Activated T-cell treated with anti-CD3 and anti-CD28 coated beads, Interleukin-2, amount 50 U/mL, for 48 hours (primary cell): Measurements from ENCODE around the gene ST6GALNAC3.

Experiments used
- DNase-seq, 2 experiments: peaks; one replicate each; pipeline ENCODE4 v3.0.0-alpha.2; 2020

Gene ST6GALNAC3

GRCh38 chr1:76543495-76543894 lies 468.9 kb downstream of the ST6GALNAC3 start:
- no peak for DNase-seq

- DNase-seq = no peak
These were observed 471.9 kb downstream of the ST6GALNAC3 start for GRCh38 chr1:76546354-76546933.

- no peak for DNase-seq
These were observed 473.4 kb downstream of the ST6GALNAC3 start for GRCh38 chr1:76547916-76548315.

GRCh38 chr1:76548513-76549100 lies 474.1 kb downstream of the ST6GALNAC3 start:
- DNase-seq = no peak

GRCh38 chr1:76554283-76554682 lies 479.7 kb downstream of the ST6GALNAC3 start:
- DNase-seq = no peak

- DNase-seq = no peak
These were observed 487.7 kb downstream of the ST6GALNAC3 start for GRCh38 chr1:76562292-76562691.

GRCh38 chr1:76568573-76569238 lies 494.2 kb downstream of the ST6GALNAC3 start:
- no peak for DNase-seq

GRCh38 chr1:76571248-76571647 lies 496.7 kb downstream of the ST6GALNAC3 start:
- no peak for DNase-seq

GRCh38 chr1:76572229-76572628 lies 497.7 kb downstream of the ST6GALNAC3 start:
- no peak for DNase-seq

- DNase-seq = no peak
These were observed 502.5 kb downstream of the ST6GALNAC3 start for GRCh38 chr1:76576876-76577524.

GRCh38 chr1:76577525-76578185 lies 503.1 kb downstream of the ST6GALNAC3 start:
- no peak for DNase-seq

GRCh38 chr1:76580206-76580605 lies 505.7 kb downstream of the ST6GALNAC3 start:
- no peak for DNase-seq

GRCh38 chr1:76581712-76582111 lies 507.2 kb downstream of the ST6GALNAC3 start:
- DNase-seq = no peak

GRCh38 chr1:76583235-76583868 lies 508.8 kb downstream of the ST6GALNAC3 start:
- DNase-seq = no peak

GRCh38 chr1:76583875-76584477 lies 509.4 kb downstream of the ST6GALNAC3 start:
- DNase-seq = no peak

- DNase-seq = no peak
These were observed 511.6 kb downstream of the ST6GALNAC3 start for GRCh38 chr1:76585980-76586674.

GRCh38 chr1:76587212-76587611 lies 512.7 kb downstream of the ST6GALNAC3 start:
- DNase-seq = no peak

- no peak for DNase-seq
These were observed 516.9 kb downstream of the ST6GALNAC3 start for GRCh38 chr1:76591461-76591860.

- DNase-seq = no peak
These were observed 517.4 kb downstream of the ST6GALNAC3 start for GRCh38 chr1:76591963-76592362.

- no peak for DNase-seq
These were observed 518.6 kb downstream of the ST6GALNAC3 start for GRCh38 chr1:76593141-76593540.

- DNase-seq = no peak
These were observed 519.1 kb downstream of the ST6GALNAC3 start for GRCh38 chr1:76593618-76594017.

GRCh38 chr1:76595024-76595423 lies 520.5 kb downstream of the ST6GALNAC3 start:
- DNase-seq = no peak
